Measurements from ENCODE around the gene CDCA8.

GRCh38 chr1:37721565-37721964, 29.2 kb downstream of the CDCA8 start:
- TF ChIP-seq CTCF (IDR thresholded peaks at IDR 0.05; ENCODE audit: low read depth, low read length), result no peak
- no peak for TF ChIP-seq MYC (IDR thresholded peaks at IDR 0.05; ENCODE audit: low read depth, low read length)

Data from NB4 (cell line).